HG03439 (cell line): ENCODE data around the gene MAP2K2.

Source experiments
- ATAC-seq: cut with Tn5 transposase; IDR thresholded peaks from one replicate; pipeline ENCODE4 v1.9.1; 2021; ENCODE audit warnings: mild to moderate bottlenecking, moderate library complexity; ENCODE audit not compliant: unreplicated experiment

MAP2K2 gene

DNA sequence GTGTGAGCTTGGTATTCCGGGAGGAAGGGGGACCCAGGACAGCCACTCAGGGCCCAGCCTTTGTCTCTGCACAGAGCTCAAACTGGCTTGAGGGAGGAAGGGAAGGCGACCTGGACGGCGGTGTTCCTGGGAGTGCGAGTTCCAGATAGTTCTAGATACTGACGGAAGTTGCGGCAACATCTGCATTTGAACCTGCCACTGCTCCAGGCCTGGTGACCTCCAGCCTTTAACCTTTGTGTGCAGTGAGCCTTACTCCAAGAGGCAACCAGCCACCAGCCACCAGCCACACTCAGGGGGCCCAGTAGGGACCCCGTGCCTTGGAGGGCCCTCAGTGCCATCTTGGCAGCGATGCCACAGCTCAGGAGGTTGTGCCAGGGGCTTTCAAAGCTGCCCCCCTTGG is 41.8 kb downstream of the MAP2K2 start:
- ATAC-seq, result no peak

DNA sequence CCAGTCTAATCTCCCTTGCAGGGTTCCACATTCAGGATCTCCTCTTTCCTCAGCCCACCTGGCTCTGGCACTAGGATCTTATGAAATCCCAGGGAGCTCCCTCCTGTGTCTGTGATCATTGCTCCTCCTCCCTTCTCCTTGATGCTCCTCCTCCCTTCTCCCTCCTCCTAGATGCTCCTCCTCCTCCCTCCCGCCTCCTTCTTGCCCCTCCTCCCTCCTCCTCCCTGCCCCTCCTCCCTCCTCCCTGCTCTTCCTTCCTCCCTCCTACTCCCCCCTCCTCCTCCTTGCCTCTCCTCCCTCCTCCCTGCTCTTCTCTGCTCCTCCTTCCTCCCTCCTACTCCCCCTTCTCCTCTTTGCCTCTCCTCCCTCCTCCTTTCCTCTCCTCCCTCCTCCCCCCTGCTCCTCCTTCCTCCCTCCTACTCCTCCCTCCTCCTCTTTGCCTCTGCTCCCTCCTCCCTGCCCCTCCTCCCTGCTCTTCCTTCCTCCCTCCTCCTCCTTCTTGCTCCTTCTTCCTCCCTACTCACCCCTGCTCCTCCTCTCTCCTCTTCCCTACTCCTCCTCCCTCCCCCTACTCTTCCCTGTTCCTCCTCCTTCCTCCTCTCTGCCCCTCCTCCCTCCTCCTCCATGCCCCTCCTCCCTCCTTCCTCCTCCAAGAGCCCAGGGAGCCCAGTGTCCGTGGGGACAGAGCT is 42.3 kb downstream of the MAP2K2 start:
- no peak for ATAC-seq

DNA sequence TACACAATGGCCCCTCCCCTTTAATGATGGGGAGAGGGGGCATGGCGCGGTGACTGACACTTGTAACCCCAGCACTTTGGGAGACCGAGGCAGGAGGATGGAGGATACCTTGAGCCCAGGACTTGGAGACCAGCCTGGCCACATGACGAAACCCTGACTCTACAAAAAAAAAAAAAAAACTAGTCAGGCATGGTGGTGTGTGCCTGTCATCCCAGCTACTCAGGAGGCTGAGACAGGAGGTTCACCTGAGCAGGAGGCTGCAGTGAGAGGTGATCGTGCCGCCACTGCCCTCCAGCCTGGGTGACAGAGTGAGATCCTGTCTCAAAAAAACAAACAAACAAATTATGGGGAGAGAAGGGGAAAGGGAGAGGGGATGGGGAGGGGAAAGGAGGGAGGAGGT is 43.4 kb downstream of the MAP2K2 start:
- no peak for ATAC-seq

DNA sequence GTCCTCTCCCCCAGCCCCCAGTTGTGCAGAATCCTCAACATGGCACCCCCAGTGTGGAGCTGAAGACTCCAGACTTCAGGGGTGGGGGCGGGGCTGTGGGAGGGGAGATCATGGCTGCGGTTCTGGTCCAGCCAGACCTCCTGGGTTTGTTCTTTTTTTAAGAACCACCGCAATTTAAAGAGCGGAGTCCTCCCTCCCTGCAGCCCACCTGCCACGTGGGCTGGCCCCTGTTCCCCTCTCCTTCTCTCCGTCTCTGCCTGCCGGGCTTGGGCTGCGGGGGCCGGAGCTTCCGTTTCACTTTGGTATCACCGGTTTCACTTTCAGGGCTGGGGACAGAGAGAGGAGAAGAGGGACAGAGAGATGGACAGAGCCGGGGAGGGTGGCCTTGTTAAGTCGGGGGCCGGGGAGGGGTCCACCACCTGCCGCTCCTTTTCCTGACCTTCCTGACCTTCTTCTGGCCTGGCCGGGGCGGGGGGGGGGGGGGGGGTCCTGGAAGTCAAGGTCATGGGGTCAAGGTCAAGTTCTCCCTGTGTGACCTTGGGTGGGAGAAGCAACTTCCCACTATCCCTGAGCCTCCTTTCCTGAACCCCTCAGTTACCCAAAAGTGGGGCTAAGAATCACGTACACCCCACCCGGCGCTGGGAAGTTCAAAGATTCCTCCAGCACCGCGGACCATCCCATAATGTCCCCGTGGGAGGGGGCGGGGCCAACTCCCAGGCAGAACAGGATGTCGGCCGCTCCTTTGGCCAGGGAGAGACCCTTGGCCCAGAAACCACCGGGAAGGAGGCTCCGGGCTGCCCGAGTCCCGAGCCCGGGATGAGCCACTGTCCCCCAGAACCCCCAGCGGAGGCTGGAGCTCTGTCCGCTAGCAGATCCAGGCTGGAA is 45.9 kb downstream of the MAP2K2 start:
- no peak for ATAC-seq

DNA sequence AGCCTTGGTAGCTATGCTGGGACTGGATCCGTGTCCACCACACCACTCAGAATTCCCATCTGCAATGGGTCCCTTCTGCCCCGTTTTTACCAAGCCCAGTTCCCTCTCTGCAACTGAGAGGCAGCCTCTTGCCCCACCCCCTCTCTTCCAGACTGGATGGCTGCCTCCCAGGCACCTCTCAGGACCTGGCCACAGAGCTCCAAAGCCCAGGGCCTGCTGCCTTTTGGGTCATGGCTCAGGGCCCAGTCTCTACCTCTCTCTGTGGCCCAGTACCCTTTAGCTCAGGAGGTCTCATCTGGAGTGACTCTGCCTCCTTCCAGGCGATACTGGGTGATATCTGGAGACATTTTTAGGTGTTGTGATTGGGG is 46.9 kb downstream of the MAP2K2 start:
- no peak for ATAC-seq

DNA sequence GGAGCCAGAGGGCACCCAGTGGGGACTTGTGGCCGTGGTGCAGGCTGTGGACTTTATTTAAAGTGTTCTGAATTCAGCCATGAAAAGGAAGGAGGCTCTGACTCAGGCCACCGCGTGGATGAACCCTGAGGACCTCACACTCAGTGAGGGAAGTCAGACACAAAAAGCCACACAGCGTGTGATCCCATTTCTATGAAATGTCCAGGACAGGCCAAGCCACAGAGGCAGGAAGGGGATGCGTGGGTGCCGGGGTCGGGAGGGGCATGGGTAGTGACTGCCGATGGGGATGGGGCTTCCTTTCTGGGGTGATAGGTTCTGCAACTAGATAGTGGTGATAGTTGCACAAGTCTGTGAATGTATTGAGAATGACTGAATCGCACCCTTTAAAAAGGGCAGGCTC is 48.5 kb downstream of the MAP2K2 start:
- no peak for ATAC-seq

DNA sequence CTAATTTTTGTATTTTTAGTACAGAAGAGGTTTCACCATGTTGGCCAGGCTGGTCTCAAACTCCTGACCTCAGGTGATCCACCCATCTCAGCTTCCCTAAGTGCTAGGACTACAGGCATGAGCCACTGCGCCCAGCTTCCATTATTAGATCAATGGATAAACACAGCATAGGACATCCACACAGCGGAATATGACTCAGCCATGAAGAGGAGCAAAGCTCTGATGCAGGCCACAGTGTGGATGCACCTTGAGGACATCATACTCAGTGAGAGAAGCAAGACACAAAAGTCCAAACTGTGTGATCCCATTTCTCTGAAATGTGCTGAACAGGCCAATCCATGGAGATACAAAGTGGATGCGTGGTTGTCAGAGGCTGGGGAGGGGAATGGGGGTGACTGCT is 52.3 kb downstream of the MAP2K2 start:
- no peak for ATAC-seq

DNA sequence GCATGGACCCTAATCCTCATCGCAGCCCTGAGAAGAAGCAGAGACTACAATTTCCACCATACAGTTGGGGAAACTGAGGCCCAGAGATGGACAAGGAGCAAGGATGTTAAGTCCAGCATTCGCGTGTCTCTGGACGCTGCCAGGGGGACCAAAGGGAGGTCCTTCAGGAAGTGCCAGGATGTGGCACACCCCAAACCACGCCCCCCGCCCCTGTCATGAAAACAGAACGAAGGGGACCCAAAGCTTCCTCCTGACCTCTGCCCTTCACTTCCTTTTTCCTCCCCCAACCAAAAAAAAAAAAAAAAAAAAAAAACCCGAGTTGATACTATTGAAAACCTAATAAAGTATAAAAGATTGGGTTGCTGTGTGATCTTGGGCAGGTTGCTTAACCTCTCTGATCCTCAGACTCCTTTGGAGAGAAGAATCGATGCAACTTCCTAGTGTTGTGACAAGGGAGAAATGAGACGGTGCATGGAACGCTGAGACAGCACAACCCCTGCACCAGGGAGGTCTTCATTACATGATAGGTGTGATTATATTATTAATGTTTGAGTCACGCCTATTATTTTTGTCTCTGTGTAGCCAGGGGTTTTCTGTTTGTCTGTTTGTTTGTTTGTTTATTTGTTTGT is 54.5 kb downstream of the MAP2K2 start:
- ATAC-seq, result no peak

DNA sequence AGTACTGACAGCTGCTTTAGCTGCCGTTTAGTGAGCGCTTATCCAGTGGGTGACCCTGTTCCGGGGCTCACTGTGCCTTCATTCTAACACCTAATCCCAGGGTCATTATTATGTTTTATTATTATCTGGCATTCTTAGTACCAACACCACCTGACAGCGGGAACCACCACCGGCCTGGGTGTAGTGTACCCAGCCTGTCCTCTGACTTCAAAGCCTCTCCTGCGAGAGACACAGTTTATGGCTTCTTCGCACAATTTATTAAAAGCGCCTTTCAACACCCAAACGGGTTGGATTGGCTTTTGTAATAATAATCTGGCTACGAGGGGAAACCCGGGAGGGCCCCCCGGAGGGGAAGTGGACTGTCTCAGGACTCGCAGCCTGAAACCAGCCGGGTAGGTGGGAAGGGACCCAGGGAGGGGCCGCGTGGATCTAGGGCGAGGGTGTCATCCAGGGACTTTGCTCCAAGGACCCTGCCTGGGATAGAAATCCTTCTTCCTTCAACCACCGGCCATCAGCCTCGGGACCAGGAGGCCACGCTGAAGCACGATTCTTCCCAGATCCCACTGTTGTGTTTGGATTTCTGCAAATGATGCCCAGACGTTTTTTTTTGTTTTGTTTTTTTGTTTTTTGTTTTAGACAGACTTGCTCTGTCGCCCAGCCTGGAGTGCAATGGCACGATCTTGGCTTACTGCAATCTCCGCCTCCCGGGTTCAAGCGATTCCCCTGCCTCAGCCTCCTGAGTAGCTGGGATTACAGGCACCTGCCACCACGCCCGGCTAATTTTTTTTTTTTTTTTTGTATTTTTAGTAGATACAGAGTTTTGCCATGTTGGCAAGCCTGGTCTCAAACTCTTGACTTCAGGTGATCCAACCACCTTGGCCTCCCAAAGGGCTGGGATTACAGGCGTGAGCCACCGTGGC is 55.6 kb downstream of the MAP2K2 start:
- ATAC-seq, result no peak

DNA sequence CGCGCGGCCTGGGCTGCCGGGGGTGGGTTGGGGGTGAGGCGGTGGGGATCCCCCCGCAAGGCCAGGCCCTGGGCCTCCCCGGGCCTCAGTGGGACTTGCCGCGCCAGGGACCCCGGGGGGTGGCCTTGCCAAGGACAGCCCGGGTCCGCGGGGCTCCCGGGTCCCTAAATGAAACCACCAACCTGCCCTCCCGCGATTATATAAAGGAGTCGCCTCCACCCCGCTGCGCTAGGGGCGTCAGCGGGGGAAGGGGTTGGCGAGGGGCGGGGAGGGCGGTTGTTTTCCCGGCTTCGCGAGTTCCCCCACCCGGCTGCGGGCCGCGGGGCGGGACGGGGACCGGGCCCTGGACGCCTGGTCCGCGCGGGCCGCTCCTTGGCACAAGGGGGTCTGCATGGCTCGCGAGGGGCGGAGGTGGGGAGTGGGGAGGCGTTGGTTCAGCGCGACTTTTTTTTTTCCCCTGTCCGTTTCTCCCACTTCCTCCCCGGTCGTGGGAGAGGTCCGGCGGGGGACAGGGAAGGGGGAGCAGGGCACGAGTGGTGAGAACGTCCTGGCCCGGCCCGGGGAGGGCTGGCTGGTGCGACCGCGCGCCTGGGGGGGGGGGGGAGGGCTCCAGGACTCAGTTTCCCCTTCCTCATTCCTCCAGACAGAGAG is 56.4 kb downstream of the MAP2K2 start:
- ATAC-seq, result no peak

DNA sequence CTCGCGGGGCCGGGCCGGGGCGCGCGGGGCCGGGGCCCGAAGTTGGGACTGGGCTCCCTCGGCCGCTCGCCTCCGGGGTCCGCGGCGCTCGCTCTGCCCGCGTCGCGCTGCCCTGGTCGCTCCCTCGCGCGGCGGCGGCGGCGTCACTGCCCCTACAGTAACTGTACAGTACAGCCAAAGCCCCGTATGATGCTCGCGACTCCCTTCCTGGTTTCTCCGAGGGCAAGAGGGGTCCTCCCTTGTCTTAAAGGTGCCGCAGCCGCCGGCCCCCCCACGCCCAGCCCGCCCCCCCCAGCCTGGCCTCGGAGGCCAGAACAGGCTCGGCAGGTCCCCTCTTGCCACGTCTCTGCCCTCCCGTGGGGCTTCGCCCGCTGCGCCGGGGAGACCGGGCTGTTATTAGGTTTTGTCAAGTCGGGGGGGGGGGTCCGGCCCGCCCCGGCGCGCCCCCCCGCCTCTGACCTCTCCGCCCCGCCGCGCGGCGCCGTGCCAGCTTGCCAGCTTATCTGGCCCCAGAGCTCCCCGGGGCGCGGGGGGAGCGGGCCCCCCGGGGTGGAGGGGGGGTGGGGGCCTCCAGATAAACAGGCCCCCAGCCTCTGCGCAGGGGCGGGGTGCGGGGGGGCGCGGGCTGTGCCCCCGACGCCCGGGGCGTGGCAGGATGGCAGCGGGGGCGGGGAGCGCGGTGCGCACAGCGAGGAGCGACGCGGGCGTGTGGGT is 57.1 kb downstream of the MAP2K2 start, which contains the start of gene ZBTB7A:
ZBTB7A (minus strand) TSS at position 218 of the 714 bp plus-strand sequence. CDS start 11,667 bp downstream, outside the sequence.
- no peak for ATAC-seq

DNA sequence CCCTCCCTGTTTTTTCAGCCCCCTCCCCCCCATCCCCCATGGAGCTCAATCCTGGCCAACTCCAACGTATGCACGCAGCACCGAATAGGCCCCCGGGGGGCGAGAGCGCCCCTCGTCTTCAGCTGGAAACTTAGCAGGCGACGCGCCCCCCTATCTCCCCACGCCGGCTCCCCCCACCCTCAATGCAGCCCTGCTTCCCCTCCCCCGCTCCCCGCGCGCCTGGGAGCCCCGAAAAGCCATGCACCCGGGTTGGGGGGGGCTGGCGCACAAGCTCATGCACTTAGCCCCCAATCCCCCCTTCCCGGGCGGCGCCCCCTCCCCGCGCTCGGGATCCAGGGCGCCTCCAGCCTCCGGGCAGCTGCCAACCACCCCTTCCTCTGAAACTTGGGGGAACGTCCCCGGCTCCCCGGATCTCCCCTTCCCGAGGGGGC is 57.7 kb downstream of the MAP2K2 start:
- ATAC-seq, result no peak

DNA sequence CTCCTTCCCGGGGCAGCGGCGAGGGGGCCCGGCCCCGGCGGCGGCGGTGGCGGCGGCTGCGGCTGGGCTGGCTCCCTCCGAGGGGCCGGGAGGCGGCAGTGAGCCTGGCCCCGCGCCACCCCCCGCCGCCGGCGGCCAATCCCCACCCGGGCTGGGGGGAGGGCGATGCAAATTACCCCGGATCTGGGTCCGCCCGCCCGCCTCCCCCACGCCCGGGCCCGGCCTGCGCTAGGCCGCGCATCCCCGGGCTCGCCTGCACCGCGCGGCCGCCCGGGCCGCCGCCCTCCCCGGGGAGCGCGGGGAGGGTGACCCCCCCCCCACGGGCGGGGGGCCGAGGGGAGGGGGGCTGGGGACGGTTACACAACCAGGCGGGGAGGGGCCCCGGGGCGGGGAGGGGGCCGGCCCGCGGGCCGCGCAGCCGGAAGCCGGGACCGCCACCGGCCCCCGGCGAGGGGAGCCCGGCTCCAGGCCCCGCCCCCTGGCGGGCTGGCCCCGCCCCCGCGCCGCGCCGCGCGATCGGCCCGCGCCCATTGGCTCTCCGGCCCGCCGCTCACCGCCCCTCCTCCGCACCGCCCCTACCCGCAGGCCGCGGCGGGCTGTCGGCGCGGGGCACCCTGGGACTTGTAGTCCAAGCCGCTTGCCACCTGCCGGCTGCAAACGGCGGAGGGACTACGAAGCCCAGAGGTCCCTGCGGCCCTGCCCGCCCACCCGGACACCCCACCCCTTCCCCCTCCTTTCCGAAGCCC is 58.3 kb downstream of the MAP2K2 start:
- peak; percentile 60 for ATAC-seq

DNA sequence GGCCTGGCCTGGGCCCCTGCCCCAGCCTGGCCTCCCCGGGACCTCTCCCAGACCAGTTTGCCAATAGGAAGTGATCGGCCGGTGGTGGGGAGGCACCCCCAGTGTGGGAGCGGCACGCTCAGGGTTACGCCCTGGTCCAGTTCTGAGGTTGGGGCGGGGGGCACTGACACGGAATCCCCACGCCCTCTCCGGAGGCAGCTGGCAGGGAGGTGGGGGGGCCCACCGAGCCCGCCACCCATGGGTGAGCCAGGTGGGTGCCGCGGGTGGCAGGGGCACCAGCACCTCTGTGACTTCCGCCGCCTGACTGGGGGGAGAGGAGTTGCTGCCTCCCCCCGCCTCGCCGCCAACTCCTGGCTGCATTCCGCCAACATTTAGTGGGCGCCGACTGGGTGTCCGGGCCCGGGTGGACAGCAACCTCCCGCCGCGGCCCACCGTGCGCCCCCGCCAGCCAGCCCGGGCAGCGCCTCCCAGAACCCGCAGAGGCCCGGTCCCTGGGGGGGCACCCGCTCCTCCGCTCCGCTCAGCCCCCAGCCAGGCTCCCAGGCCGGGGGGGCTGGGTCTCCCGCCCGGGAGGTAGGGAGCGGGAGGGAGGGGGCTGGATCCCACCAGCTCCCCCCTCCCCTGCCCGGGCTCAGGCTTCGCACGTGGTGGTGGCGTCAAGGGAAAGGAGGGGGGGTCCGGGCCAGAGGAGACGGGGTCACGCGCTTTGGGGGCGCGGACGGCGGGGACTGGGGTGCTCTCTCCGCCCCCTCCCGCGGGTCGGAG is 59.2 kb downstream of the MAP2K2 start:
- no peak for ATAC-seq

DNA sequence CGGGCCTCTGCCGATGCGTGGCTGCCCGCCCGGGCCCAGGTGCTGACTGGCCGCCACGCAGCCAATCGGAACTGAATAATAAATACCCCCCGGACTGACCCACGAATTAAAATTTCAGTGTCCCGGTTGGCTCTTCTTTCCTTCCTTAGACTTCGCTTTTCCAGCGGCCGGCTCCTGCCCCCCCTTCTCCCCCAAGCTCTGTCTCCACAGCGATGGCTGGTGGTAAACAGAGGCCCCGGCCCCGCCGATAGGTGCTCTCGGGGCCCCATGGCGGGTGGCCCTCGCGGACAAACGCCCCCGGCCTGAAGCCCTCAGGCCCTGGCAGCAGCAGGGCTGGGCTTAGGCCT is 59.8 kb downstream of the MAP2K2 start:
- ATAC-seq, result no peak

DNA sequence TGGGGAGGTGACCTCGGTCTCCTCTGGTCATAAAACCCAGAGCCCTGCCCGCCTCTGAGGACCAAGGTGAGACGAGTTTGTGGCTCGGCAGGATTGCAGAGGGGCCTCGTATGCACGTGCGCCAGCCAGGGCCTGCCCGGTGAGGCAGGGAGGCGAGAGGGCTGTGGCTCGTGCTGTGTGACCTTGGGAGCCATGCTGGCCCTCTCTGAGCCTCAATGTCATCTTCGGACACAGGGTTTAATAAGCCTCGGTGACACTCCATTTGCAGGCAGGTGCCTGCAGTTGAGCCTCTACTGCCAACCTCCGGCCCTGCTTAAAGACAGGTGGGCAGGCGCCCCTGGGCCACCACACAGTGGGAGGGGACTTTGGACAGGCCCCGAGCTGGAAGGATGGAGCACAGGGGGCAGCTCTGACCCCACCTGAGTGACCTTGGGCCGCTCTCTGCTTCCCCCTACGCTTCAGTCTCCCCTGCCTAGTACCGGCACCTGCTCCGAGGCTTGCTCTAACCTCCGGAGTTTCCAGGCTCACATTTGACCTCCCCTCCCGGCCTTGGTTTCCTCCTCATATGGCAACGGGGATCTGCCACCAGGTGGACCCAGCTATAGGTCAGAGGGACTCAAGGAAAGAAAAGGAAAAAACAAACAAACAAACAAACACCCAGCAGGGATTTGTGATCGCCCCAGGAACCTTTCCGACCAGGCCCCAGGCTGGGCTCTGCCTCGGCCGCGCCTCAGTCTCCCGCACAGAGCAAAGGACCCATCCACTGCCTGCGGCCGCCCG is 60.4 kb downstream of the MAP2K2 start:
- no peak for ATAC-seq
